ENCODE data around the gene ESRRA. TPM values are rescaled to one million over a fixed set of nuclear protein-coding genes. Genes with fewer than 3 reads are reported as not detected.
A peak's percentile ranks its signal among the peaks of the same experiment; 100 is the strongest.

Gene ESRRA
- total and polyA plus RNA-seq, 2 of the 13 experiments (the other 11 are each of a cell fraction or from before 2014, with no cell fraction given), result 18.1 to 36.3 TPM

DNA sequence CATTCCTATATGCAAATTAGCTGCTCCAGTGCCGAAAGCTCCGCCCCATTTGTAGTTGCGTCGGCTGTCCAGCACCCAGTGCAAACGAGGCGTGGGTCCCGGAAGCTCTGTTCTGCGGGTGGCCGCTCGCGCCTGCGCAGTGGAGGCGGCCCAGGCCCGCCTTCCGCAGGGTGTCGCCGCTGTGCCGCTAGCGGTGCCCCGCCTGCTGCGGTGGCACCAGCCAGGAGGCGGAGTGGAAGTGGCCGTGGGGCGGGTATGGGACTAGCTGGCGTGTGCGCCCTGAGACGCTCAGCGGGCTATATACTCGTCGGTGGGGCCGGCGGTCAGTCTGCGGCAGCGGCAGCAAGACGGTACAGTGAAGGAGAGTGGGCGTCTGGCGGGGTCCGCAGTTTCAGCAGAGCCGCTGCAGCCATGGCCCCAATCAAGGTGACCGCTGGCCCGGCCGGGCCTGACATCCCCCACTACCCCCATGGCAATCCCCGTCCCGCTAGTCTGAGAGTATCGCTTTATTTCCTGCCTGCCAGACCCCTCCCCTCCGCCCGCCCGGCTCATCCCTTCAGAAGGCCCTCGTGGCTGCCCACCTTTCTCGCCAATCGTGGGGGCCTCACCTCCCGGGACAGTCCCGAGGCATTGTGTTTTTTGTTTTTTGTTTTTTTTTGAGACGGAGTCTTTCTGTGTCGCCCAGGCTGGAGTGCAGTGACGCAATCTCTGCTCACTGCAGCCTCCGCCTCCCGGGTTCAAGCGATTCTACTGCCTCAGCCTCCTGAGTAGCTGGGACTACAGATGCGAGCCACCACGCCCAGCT is 12.8 kb downstream of the ESRRA start, which contains the start of gene PRDX5 (continued):
- TF ChIP-seq ZNF138 (CRISPR knock-in tag; IDR thresholded peaks at IDR 0.05; ENCODE audit: low read depth), result peak; percentile 81; the same call in 1 of the 2 replicates
- peak; percentile 8; the same call in 1 of the 2 replicates for TF ChIP-seq FOSL2 (CRISPR knock-in tag; IDR thresholded peaks at IDR 0.05)
- TF ChIP-seq ZNF10 (CRISPR knock-in tag; IDR thresholded peaks at IDR 0.05; ENCODE audit: borderline replicate concordance, low read depth), result no peak
- peak; percentile 61; the same call in 1 of the 2 replicates for TF ChIP-seq ZNF768 (CRISPR knock-in tag; IDR thresholded peaks at IDR 0.05)
- TF ChIP-seq, protein P1, sequence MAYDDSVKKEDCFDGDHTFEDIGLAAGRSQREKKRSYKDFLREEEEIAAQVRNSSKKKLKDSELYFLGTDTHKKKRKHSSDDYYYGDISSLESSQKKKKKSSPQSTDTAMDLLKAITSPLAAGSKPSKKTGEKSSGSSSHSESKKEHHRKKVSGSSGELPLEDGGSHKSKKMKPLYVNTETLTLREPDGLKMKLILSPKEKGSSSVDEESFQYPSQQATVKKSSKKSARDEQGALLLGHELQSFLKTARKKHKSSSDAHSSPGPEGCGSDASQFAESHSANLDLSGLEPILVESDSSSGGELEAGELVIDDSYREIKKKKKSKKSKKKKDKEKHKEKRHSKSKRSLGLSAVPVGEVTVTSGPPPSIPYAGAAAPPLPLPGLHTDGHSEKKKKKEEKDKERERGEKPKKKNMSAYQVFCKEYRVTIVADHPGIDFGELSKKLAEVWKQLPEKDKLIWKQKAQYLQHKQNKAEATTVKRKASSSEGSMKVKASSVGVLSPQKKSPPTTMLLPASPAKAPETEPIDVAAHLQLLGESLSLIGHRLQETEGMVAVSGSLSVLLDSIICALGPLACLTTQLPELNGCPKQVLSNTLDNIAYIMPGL (CRISPR knock-in tag; IDR thresholded peaks at IDR 0.05; ENCODE audit: borderline replicate concordance in 1 of 2, low read depth in 1 of 2), result peak; percentile 88 to 96
- TF ChIP-seq, protein P2, sequence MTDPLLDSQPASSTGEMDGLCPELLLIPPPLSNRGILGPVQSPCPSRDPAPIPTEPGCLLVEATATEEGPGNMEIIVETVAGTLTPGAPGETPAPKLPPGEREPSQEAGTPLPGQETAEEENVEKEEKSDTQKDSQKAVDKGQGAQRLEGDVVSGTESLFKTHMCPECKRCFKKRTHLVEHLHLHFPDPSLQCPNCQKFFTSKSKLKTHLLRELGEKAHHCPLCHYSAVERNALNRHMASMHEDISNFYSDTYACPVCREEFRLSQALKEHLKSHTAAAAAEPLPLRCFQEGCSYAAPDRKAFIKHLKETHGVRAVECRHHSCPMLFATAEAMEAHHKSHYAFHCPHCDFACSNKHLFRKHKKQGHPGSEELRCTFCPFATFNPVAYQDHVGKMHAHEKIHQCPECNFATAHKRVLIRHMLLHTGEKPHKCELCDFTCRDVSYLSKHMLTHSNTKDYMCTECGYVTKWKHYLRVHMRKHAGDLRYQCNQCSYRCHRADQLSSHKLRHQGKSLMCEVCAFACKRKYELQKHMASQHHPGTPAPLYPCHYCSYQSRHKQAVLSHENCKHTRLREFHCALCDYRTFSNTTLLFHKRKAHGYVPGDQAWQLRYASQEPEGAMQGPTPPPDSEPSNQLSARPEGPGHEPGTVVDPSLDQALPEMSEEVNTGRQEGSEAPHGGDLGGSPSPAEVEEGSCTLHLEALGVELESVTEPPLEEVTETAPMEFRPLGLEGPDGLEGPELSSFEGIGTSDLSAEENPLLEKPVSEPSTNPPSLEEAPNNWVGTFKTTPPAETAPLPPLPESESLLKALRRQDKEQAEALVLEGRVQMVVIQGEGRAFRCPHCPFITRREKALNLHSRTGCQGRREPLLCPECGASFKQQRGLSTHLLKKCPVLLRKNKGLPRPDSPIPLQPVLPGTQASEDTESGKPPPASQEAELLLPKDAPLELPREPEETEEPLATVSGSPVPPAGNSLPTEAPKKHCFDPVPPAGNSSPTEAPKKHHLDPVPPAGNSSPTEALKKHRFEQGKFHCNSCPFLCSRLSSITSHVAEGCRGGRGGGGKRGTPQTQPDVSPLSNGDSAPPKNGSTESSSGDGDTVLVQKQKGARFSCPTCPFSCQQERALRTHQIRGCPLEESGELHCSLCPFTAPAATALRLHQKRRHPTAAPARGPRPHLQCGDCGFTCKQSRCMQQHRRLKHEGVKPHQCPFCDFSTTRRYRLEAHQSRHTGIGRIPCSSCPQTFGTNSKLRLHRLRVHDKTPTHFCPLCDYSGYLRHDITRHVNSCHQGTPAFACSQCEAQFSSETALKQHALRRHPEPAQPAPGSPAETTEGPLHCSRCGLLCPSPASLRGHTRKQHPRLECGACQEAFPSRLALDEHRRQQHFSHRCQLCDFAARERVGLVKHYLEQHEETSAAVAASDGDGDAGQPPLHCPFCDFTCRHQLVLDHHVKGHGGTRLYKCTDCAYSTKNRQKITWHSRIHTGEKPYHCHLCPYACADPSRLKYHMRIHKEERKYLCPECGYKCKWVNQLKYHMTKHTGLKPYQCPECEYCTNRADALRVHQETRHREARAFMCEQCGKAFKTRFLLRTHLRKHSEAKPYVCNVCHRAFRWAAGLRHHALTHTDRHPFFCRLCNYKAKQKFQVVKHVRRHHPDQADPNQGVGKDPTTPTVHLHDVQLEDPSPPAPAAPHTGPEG (CRISPR knock-in tag; IDR thresholded peaks at IDR 0.05), result no peak
- TF ChIP-seq NRL (CRISPR knock-in tag; IDR thresholded peaks at IDR 0.05; ENCODE audit: borderline replicate concordance), result peak; percentile 53; the same call in 1 of the 2 replicates
- TF ChIP-seq SMAD3 (CRISPR knock-in tag; IDR thresholded peaks at IDR 0.05), result 0 out of 2 replicates have a peak, but pooled peaks have one; percentile 11
- TF ChIP-seq, protein P3, sequence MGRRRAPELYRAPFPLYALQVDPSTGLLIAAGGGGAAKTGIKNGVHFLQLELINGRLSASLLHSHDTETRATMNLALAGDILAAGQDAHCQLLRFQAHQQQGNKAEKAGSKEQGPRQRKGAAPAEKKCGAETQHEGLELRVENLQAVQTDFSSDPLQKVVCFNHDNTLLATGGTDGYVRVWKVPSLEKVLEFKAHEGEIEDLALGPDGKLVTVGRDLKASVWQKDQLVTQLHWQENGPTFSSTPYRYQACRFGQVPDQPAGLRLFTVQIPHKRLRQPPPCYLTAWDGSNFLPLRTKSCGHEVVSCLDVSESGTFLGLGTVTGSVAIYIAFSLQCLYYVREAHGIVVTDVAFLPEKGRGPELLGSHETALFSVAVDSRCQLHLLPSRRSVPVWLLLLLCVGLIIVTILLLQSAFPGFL (CRISPR knock-in tag; IDR thresholded peaks at IDR 0.05), result no peak
- TF ChIP-seq ISX (CRISPR knock-in tag; conservative IDR thresholded peaks at IDR 0.05), result 0 out of 2 replicates have a peak, but pooled peaks have one; percentile 68
- TF ChIP-seq, protein P4, sequence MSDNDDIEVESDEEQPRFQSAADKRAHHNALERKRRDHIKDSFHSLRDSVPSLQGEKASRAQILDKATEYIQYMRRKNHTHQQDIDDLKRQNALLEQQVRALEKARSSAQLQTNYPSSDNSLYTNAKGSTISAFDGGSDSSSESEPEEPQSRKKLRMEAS (IDR thresholded peaks at IDR 0.05), result peak; percentile 28
- TF ChIP-seq, protein P5, sequence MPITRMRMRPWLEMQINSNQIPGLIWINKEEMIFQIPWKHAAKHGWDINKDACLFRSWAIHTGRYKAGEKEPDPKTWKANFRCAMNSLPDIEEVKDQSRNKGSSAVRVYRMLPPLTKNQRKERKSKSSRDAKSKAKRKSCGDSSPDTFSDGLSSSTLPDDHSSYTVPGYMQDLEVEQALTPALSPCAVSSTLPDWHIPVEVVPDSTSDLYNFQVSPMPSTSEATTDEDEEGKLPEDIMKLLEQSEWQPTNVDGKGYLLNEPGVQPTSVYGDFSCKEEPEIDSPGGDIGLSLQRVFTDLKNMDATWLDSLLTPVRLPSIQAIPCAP (CRISPR knock-in tag; IDR thresholded peaks at IDR 0.05; ENCODE audit: low read depth), result peak; percentile 53; the same call in 1 of the 2 replicates
- TF ChIP-seq FLYWCH1 (CRISPR knock-in tag; IDR thresholded peaks at IDR 0.05), result no peak
- peak; percentile 34 for TF ChIP-seq ETV5 (CRISPR knock-in tag; IDR thresholded peaks at IDR 0.05; ENCODE audit: borderline replicate concordance)
- 0 out of 2 replicates have a peak, but pooled peaks have one; percentile 53 for TF ChIP-seq ZNF589 (CRISPR knock-in tag; conservative IDR thresholded peaks at IDR 0.05)
- TF ChIP-seq, protein P6, sequence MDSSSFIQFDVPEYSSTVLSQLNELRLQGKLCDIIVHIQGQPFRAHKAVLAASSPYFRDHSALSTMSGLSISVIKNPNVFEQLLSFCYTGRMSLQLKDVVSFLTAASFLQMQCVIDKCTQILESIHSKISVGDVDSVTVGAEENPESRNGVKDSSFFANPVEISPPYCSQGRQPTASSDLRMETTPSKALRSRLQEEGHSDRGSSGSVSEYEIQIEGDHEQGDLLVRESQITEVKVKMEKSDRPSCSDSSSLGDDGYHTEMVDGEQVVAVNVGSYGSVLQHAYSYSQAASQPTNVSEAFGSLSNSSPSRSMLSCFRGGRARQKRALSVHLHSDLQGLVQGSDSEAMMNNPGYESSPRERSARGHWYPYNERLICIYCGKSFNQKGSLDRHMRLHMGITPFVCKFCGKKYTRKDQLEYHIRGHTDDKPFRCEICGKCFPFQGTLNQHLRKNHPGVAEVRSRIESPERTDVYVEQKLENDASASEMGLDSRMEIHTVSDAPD (CRISPR knock-in tag; IDR thresholded peaks at IDR 0.05), result no peak
